DND-41 (cell line): Measurements from ENCODE around the gene LZTFL1.

Experiments
- ATAC-seq: fragments of 200-7000 bp; cut with Tn5 transposase; 3 replicates; pipeline ENCODE4 v1.9.1; 2021; ENCODE audit warnings: low read depth; ENCODE audit not compliant: insufficient read depth
- DNase-seq: peaks from one replicate; pipeline ENCODE4 v3.0.0-alpha.2; 2020
- H2AFZ ChIP-seq: 2 replicates; pipeline ENCODE4 v1.6.0; 2012; ENCODE audit warnings: low read depth, low read length
- H3K27ac ChIP-seq: 2 replicates; pipeline ENCODE4 v1.5.1; 2012; ENCODE audit warnings: low read length, inconsistent platforms
- H3K27me3 ChIP-seq: fragments of 200-600 bp; sonication (generic); 2 replicates; pipeline ENCODE4 v1.6.0; 2012; ENCODE audit warnings: low read length, mild to moderate bottlenecking, inconsistent platforms; ENCODE audit not compliant: insufficient read depth, poor library complexity
- H3K36me3 ChIP-seq: 2 replicates; pipeline ENCODE4 v1.5.1; 2012; ENCODE audit warnings: low read length, inconsistent platforms; ENCODE audit not compliant: insufficient read depth
- H3K4me1 ChIP-seq: 2 replicates; pipeline ENCODE4 v1.5.1; 2012; ENCODE audit warnings: mild to moderate bottlenecking, low read length; ENCODE audit not compliant: insufficient read depth
- H3K4me2 ChIP-seq: 2 replicates; pipeline ENCODE4 v1.6.0; 2012; ENCODE audit warnings: mild to moderate bottlenecking, moderate library complexity, low read length, inconsistent platforms; ENCODE audit not compliant: insufficient read depth
- H3K4me3 ChIP-seq, 2 experiments: fragments of 200-600 bp in 1 of 2; shearing (Covaris generic) in 1 of 2; 2 replicates each; pipeline ENCODE4 v1.5.1; 2012 to 2016; ENCODE audit warnings: inconsistent platforms in 2 of 2, low read length in 2 of 2, mild to moderate bottlenecking in 2 of 2, low read depth in 1 of 2, moderate library complexity in 1 of 2
- H3K79me2 ChIP-seq: 2 replicates; pipeline ENCODE4 v1.6.0; 2012; ENCODE audit warnings: low read length, inconsistent platforms; ENCODE audit not compliant: insufficient read depth
- H3K9ac ChIP-seq: 2 replicates; pipeline ENCODE4 v1.6.0; 2012; ENCODE audit warnings: low read depth, mild to moderate bottlenecking, inconsistent platforms, low read length, moderate library complexity
- H3K9me3 ChIP-seq: 2 replicates; pipeline ENCODE4 v1.5.1; 2012; ENCODE audit warnings: low read length, moderate library complexity, mild to moderate bottlenecking, inconsistent platforms; ENCODE audit not compliant: insufficient read depth, severe bottlenecking
- H4K20me1 ChIP-seq: 2 replicates; pipeline ENCODE4 v1.6.0; 2012; ENCODE audit warnings: low read length; ENCODE audit not compliant: insufficient read depth
- CTCF ChIP-seq: IDR thresholded peaks from 2 replicates; pipeline ENCODE4 v1.5.1; 2012; ENCODE audit warnings: borderline replicate concordance, low read length, moderate library complexity, mild to moderate bottlenecking; ENCODE audit not compliant: poor library complexity, severe bottlenecking; ENCODE audit errors: extremely low read depth
- EZH2 ChIP-seq: IDR thresholded peaks from 3 replicates; pipeline ENCODE4 v1.6.1; 2012; ENCODE audit warnings: borderline replicate concordance, low read depth, mild to moderate bottlenecking, moderate library complexity, low read length, inconsistent platforms; ENCODE audit not compliant: severe bottlenecking

Gene LZTFL1

GRCh38 chr3:45816544-45816943 is 25.4 kb downstream of the LZTFL1 start:
- Histone ChIP-seq H3K27me3 (no peaks in the 10 kb centered on the region), H3K4me3 (no peak overlapping the region), H3K9ac (no peak overlapping the region), H3K4me2 (no peak overlapping the region), H3K4me1 (peaks cover 16% of the 10 kb centered on the region), H3K9me3 (no peaks in the 10 kb centered on the region), H3K27ac (peak overlapping the region; percentile 70), H4K20me1 (0 out of 2 replicates have a peak, but pooled peaks cover 3% of the 10 kb centered on the region), H2AFZ (no peak overlapping the region), H3K36me3 (peaks cover 93% of the 10 kb centered on the region), H3K79me2 (peaks cover 52% of the 10 kb centered on the region)
- TF ChIP-seq CTCF (no peak), EZH2 (no peak)
- DNase-seq (no peak), ATAC-seq (no peak)

GRCh38 chr3:45814322-45814721 is 27.6 kb downstream of the LZTFL1 start:
- Histone ChIP-seq H2AFZ (no peak overlapping the region), H3K9ac (no peak overlapping the region), H3K27ac (no peak overlapping the region), H3K4me3 (no peak overlapping the region), H3K4me2 (no peak overlapping the region), H3K27me3 (no peaks in the 10 kb centered on the region), H3K9me3 (no peaks in the 10 kb centered on the region), H3K36me3 (peaks cover 91% of the 10 kb centered on the region), H3K79me2 (peaks cover 35% of the 10 kb centered on the region), H4K20me1 (peaks cover 8% of the 10 kb centered on the region; the same call in 1 of the 2 replicates), H3K4me1 (peaks cover 16% of the 10 kb centered on the region)
- TF ChIP-seq CTCF = no peak
- no peak for TF ChIP-seq EZH2
- no peak for ATAC-seq
- no peak for DNase-seq

GRCh38 chr3:45807681-45808540 is 34.0 kb downstream of the LZTFL1 start:
- TF ChIP-seq EZH2 = no peak
- TF ChIP-seq CTCF = no peak
- H3K9me3 ChIP-seq = no peaks in the 10 kb centered on the region
- ATAC-seq = 0 out of 3 replicates have a peak, but pooled peaks have one; percentile 25
- H3K4me1 ChIP-seq = peaks cover 2% of the 10 kb centered on the region; the same call in 1 of the 2 replicates
- H4K20me1 ChIP-seq = peaks cover 5% of the 10 kb centered on the region; the same call in 1 of the 2 replicates
- peak; percentile 5 for DNase-seq
- peak overlapping the region; percentile 17 for H3K27ac ChIP-seq
- no peak overlapping the region for H3K4me3 ChIP-seq
- peaks cover 4% of the 10 kb centered on the region; the same call in 1 of the 2 replicates for H3K79me2 ChIP-seq
- H3K36me3 ChIP-seq = peaks cover 96% of the 10 kb centered on the region
- no peak overlapping the region for H2AFZ ChIP-seq
- no peak overlapping the region for H3K9ac ChIP-seq
- H3K27me3 ChIP-seq = no peaks in the 10 kb centered on the region
- no peak overlapping the region for H3K4me2 ChIP-seq
